GM06990 (cell line): ENCODE data around the gene ACKR3.

ENCODE experiments used
- DNase-seq: peaks from one replicate; pipeline ENCODE4 v3.0.0-alpha.2; 2011; ENCODE audit not compliant: insufficient read length; ENCODE audit errors: extremely low read depth
- H3K27me3 ChIP-seq: replicated peaks from 2 replicates; pipeline ENCODE4 v1.6.0; 2011; ENCODE audit warnings: low read length; ENCODE audit not compliant: control insufficient read depth, insufficient read depth
- H3K36me3 ChIP-seq: 2 replicates; pipeline ENCODE4 v1.5.1; 2011; ENCODE audit warnings: low read length; ENCODE audit not compliant: control insufficient read depth, insufficient read depth
- H3K4me3 ChIP-seq: replicated peaks from 2 replicates; pipeline ENCODE4 v1.5.1; 2011; ENCODE audit warnings: low read depth, mild to moderate bottlenecking, control low read depth, low read length
- TF ChIP-seq, protein P1 (sequence below): IDR thresholded peaks from 2 replicates; pipeline ENCODE4 v1.5.1; 2011; ENCODE audit warnings: low read length, control low read depth, mild to moderate bottlenecking, inconsistent platforms; ENCODE audit not compliant: insufficient read depth, poor library complexity, severe bottlenecking

The ACKR3 gene

DNA sequence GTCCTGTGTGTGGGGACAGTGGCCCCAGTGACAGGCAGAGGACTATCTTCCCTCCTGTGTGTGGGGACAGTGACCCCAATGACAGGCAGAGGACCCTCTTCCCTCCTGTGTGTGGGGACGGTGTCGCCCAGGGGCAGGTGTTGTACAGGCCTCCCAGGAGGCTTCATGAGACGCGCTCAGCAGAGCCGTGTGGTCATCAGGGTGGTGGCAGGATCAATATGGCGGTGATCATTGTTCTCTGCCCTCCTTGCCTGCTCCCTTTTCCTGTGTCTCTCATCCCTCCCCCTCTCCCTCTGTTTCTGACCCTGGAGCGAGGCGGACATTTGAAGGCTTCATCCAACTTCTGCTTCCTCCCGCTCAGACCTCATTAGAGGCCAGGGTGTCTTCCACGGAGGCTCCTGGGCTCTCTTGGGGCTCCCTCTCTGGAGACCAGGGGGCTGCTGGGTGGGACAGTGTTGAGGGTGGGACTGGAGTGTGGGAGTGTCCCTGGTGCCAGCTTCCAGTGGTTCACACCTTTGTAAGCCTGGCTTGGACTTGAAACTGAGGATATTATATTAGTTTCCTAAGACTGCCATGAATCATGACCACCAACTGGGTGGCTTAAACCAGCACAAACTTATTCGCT is 59.5 kb downstream of the ACKR3 start:
- H3K4me3 ChIP-seq: no peak overlapping the region
- TF ChIP-seq, protein P1, sequence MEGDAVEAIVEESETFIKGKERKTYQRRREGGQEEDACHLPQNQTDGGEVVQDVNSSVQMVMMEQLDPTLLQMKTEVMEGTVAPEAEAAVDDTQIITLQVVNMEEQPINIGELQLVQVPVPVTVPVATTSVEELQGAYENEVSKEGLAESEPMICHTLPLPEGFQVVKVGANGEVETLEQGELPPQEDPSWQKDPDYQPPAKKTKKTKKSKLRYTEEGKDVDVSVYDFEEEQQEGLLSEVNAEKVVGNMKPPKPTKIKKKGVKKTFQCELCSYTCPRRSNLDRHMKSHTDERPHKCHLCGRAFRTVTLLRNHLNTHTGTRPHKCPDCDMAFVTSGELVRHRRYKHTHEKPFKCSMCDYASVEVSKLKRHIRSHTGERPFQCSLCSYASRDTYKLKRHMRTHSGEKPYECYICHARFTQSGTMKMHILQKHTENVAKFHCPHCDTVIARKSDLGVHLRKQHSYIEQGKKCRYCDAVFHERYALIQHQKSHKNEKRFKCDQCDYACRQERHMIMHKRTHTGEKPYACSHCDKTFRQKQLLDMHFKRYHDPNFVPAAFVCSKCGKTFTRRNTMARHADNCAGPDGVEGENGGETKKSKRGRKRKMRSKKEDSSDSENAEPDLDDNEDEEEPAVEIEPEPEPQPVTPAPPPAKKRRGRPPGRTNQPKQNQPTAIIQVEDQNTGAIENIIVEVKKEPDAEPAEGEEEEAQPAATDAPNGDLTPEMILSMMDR: no peak
- no peaks in the 10 kb centered on the region; the same call in 1 of the 2 replicates for H3K27me3 ChIP-seq
- no peaks in the 10 kb centered on the region for H3K36me3 ChIP-seq
- no peak for DNase-seq

DNA sequence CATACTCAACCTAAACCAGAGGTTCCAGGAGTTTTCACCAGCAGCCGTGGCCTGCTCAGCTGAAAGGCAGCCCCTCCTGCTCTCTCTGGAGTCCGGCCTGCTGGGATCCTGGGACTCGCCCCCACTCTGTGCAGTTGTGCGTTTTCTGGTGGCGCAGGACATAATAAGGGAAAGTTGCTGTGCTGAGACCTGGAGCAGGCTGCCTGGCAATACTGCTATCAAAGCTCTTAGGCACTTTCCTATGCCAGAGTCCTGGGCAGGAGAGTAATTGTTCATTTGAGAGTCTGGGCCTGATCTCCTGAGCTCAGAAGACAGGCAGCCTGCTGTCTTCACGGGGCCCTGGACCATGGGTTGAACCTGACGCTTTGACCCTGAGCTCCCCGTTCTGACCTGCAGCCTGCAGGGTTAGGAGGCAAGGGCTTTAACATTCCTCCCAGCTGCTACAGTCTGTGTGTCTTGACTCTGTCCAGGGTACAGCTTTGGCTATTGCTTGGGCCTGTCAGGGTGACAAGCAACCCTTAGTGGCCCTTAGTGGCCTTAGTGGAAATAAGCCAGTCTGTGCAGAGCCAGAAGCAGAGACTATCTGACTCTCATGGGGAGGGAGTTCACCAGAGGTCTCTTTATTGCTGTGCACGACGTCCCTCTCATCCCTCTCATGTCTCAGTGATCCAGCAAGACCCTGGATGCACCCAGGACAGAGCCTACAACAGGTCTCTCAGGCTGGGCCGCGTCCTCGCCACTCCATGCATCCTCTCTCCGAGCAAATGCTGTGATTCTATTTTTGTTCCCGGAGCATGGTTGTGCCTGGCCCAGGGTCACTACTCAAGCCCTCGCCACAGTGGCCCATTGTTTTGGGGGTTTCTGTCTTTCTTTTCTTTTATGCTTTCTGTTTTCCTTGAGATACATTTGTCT is 60.6 kb downstream of the ACKR3 start:
- no peak for DNase-seq
- H3K27me3 ChIP-seq: no peaks in the 10 kb centered on the region; the same call in 1 of the 2 replicates
- TF ChIP-seq, protein P1: no peak
- H3K4me3 ChIP-seq: no peak overlapping the region
- H3K36me3 ChIP-seq: no peaks in the 10 kb centered on the region

DNA sequence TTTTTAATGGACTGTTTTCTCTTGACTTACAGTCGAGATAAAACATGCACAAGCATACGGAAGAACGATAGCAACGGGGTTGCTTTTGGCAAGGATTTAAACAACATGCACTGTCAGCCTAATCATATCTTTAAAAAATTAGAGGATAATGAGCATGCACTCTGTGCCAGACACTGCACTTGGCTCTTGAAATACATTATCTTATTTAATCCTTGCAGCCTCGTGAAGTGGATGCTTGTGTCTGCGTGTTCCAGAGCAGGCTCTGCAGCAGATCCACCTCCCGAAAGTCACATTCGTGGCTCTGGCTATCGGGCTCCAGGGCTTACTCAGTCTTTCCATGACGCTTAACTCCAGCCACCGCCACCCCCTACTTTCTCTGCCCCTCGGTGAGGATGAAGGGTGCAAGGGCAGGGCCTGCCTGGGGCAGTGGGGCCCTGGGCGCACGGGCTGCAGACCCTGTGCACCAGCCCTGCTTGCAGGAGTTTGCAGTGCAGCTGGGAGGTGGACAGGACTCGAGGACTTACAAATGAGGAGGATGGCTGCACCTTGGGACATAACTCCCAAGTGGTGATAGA is 61.7 kb downstream of the ACKR3 start:
- no peaks in the 10 kb centered on the region for H3K36me3 ChIP-seq
- no peaks in the 10 kb centered on the region; the same call in 1 of the 2 replicates for H3K27me3 ChIP-seq
- TF ChIP-seq, protein P1: no peak
- no peak overlapping the region for H3K4me3 ChIP-seq
- no peak for DNase-seq

DNA sequence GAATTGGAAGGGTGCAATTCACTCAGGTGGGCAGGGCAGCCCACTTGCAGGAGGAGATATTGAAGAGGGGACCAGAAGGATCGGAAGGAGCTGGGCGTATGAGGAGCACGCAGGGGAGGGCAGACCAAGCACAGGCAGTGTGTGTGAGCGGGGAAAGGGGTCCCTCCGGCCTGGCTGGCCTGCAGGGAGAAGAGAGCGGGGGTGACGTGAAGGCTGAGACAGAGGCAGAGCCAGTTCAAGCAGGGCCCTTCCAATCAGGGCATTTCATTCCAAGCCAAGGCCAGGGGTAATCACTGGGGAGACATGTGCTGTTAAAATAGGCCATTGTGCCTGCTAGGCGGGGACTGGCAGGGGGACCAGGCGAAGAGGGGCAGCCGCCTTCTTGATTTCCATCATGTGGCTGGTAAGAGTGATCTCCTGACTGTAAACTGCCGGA is 62.2 kb downstream of the ACKR3 start:
- no peak for DNase-seq
- no peaks in the 10 kb centered on the region; the same call in 1 of the 2 replicates for H3K27me3 ChIP-seq
- TF ChIP-seq, protein P1: no peak
- H3K4me3 ChIP-seq: no peak overlapping the region
- no peaks in the 10 kb centered on the region for H3K36me3 ChIP-seq
